Measurements from ENCODE around the gene HORMAD2.

The HORMAD2 gene

GRCh38 chr22:30079952-30080533 is at the start of gene HORMAD2:
TSS of gene HORMAD2 (plus strand) at chr22:30080464. CDS start at chr22:30093953, 13,489 bp downstream.
- peak; percentile 9 for DNase-seq

- no peak for DNase-seq
Observed at GRCh38 chr22:30031328-30031727, 48.9 kb upstream of the HORMAD2 start.

- peak; percentile 35 for DNase-seq
Observed at GRCh38 chr22:30031764-30032455, 48.4 kb upstream of the HORMAD2 start.

GRCh38 chr22:30033137-30033536 is 47.1 kb upstream of the HORMAD2 start:
- peak; percentile 78 for DNase-seq

- peak; percentile 25 for DNase-seq
Observed at GRCh38 chr22:30033901-30034300, 46.4 kb upstream of the HORMAD2 start.

- no peak for DNase-seq
Observed at GRCh38 chr22:30036656-30037055, 43.6 kb upstream of the HORMAD2 start.

- peak; percentile 10 for DNase-seq
Observed at GRCh38 chr22:30038219-30038618, 42.0 kb upstream of the HORMAD2 start.

GRCh38 chr22:30040499-30041260 is 39.6 kb upstream of the HORMAD2 start:
- DNase-seq = peak; percentile 8

GRCh38 chr22:30041475-30041874 is 38.8 kb upstream of the HORMAD2 start:
- DNase-seq = no peak

- DNase-seq = no peak
Observed at GRCh38 chr22:30041881-30042280, 38.4 kb upstream of the HORMAD2 start.

- DNase-seq = no peak
Observed at GRCh38 chr22:30043161-30043560, 37.1 kb upstream of the HORMAD2 start.

- DNase-seq = peak; percentile 40
Observed at GRCh38 chr22:30044369-30044768, 35.9 kb upstream of the HORMAD2 start.

GRCh38 chr22:30044881-30045493 is 35.3 kb upstream of the HORMAD2 start:
- DNase-seq = no peak

GRCh38 chr22:30045494-30045887 is 34.8 kb upstream of the HORMAD2 start:
- DNase-seq = no peak

- DNase-seq = no peak
Observed at GRCh38 chr22:30045901-30046715, 34.2 kb upstream of the HORMAD2 start.

- no peak for DNase-seq
Observed at GRCh38 chr22:30046716-30047363, 33.4 kb upstream of the HORMAD2 start.

- DNase-seq = peak; percentile 47
Observed at GRCh38 chr22:30047364-30047738, 32.9 kb upstream of the HORMAD2 start.

- no peak for DNase-seq
Observed at GRCh38 chr22:30048681-30049080, 31.6 kb upstream of the HORMAD2 start.

- DNase-seq = no peak
Observed at GRCh38 chr22:30054067-30054763, 26.0 kb upstream of the HORMAD2 start.

- no peak for DNase-seq
Observed at GRCh38 chr22:30054764-30055069, 25.5 kb upstream of the HORMAD2 start.

- no peak for DNase-seq
Observed at GRCh38 chr22:30056015-30056414, 24.2 kb upstream of the HORMAD2 start.

- DNase-seq = no peak
Observed at GRCh38 chr22:30057375-30057774, 22.9 kb upstream of the HORMAD2 start.

Data from suppressor macrophage treated with lipopolysaccharide for 4 hours (primary cell).